Liver (tissue), 9 donors: ENCODE results near the gene CNOT8. TPM values are rescaled to one million over a fixed set of nuclear protein-coding genes. Genes with fewer than 3 reads are reported as not detected.

Experiments used
- DNase-seq: peaks from one replicate; pipeline ENCODE4 v3.0.0-alpha.2; 2017; ENCODE audit warnings: low spot score
- H3K27ac ChIP-seq, 2 donors: one replicate each; pipeline ENCODE4 v1.7.0; 2013; ENCODE audit warnings: inconsistent platforms in 2 of 2, low read length in 2 of 2, control low read depth in 1 of 2, low read depth in 1 of 2, mild to moderate bottlenecking in 1 of 2
- H3K27me3 ChIP-seq, 4 donors: one replicate each; pipeline versions ENCODE4 v1.6.1 to v1.7.0; 2013; ENCODE audit warnings: low read length in 3 of 4, inconsistent platforms in 1 of 4, mild to moderate bottlenecking in 1 of 4, moderate library complexity in 1 of 4; ENCODE audit not compliant: control insufficient read depth in 4 of 4, insufficient read depth in 4 of 4
- H3K36me3 ChIP-seq, 4 donors: one replicate each; pipeline versions ENCODE4 v1.6.1 to v1.7.0; 2013; ENCODE audit warnings: low read length in 3 of 4, mild to moderate bottlenecking in 3 of 4, low read depth in 1 of 4, moderate library complexity in 1 of 4; ENCODE audit not compliant: control insufficient read depth in 4 of 4, insufficient read depth in 3 of 4
- H3K4me1 ChIP-seq, 4 donors: one replicate each; pipeline versions ENCODE4 v1.6.1 to v1.7.0; 2013; ENCODE audit warnings: low read length in 3 of 4, mild to moderate bottlenecking in 3 of 4, moderate library complexity in 1 of 4; ENCODE audit not compliant: control insufficient read depth in 4 of 4, insufficient read depth in 4 of 4
- H3K4me3 ChIP-seq, 3 donors: one replicate each; pipeline versions ENCODE4 v1.6.1 to v1.7.0; 2013; ENCODE audit warnings: low read length in 3 of 3, control low read depth in 1 of 3, low read depth in 1 of 3, mild to moderate bottlenecking in 1 of 3
- H3K9ac ChIP-seq, 2 donors: one replicate each; pipeline ENCODE4 v1.7.0; 2013; ENCODE audit warnings: low read length in 2 of 2, mild to moderate bottlenecking in 2 of 2, moderate library complexity in 2 of 2, control low read depth in 1 of 2, low read depth in 1 of 2
- H3K9me3 ChIP-seq, 4 donors: one replicate each; pipeline versions ENCODE4 v1.6.1 to v1.7.0; 2013; ENCODE audit warnings: low read length in 3 of 4; ENCODE audit not compliant: control insufficient read depth in 4 of 4
- ATF3 ChIP-seq: IDR thresholded peaks from 2 replicates; pipeline ENCODE4 v1.6.1; 2016; ENCODE audit warnings: antibody characterized with exemption
- FOXA1 ChIP-seq: IDR thresholded peaks from 2 replicates; pipeline ENCODE4 v1.6.1; 2016; ENCODE audit warnings: antibody characterized with exemption
- FOXA2 ChIP-seq: IDR thresholded peaks from 2 replicates; pipeline ENCODE4 v1.6.1; 2016; ENCODE audit warnings: antibody characterized with exemption
- HNF4A ChIP-seq, 2 donors: conservative IDR thresholded peaks; 2 replicates each; pipeline ENCODE4 v1.6.1; 2016; ENCODE audit warnings: antibody characterized with exemption in 2 of 2, mild to moderate bottlenecking in 2 of 2
- HNF4G ChIP-seq: IDR thresholded peaks from 2 replicates; pipeline ENCODE4 v1.6.1; 2016; ENCODE audit warnings: antibody characterized with exemption
- NR2F2 ChIP-seq: IDR thresholded peaks from 2 replicates; pipeline ENCODE4 v1.6.1; 2016; ENCODE audit warnings: antibody characterized with exemption
- RAD21 ChIP-seq, 2 donors: IDR thresholded peaks; 2 replicates each; pipeline ENCODE4 v1.6.1; 2016; ENCODE audit warnings: antibody characterized with exemption in 2 of 2, mild to moderate bottlenecking in 2 of 2
- SP1 ChIP-seq: IDR thresholded peaks from 2 replicates; pipeline ENCODE4 v1.6.1; 2018; ENCODE audit warnings: antibody characterized with exemption, mild to moderate bottlenecking
- YY1 ChIP-seq: IDR thresholded peaks from 2 replicates; pipeline ENCODE4 v1.6.1; 2016; ENCODE audit warnings: antibody characterized with exemption, mild to moderate bottlenecking
- WGBS: extraction: QIAGEN DNeasy Blood & Tissue Kit; methylation state at CpG from one replicate; pipeline ENCODE4 v1.1.7; 2013; 5-methylcytosine and 5-hydroxymethylcytosine counted together
- polyA plus RNA-seq, 2 donors: library from polyadenylated mRNA; stranded (reverse) in 1 of 2; unstranded in 1 of 2; fragments of 200-250 nt in 1 of 2; fragments of >200 nt in 1 of 2; fragmentation: Nextera tagmentation in 1 of 2; extraction: Ambion mirVana in 1 of 2; gene quantifications; one replicate each; pipeline versions ENCODE4 v1.2.1 to v1.2.3, GENCODE V29; 2013 to 2015
- total RNA-seq, 2 donors: library from RNA; depleted of rRNA; stranded (reverse); fragments of >200 nt; gene quantifications; one replicate each; pipeline ENCODE4 v1.2.3, GENCODE V29; 2014
- TF ChIP-seq, protein P1 (sequence below): fragments of 150-350 bp; IDR thresholded peaks from 2 replicates; pipeline ENCODE4 v1.5.1; 2017; ENCODE audit warnings: improper control_type of control experiment, low read depth, low read length; ENCODE audit not compliant: missing input control
- TF ChIP-seq, protein P2 (sequence below): IDR thresholded peaks from 2 replicates; pipeline ENCODE4 v1.6.1; 2016; ENCODE audit warnings: antibody characterized with exemption
- TF ChIP-seq, protein P3 (sequence below): IDR thresholded peaks from 2 replicates; pipeline ENCODE4 v1.6.1; 2016; ENCODE audit warnings: antibody characterized with exemption, mild to moderate bottlenecking
- TF ChIP-seq, protein P4 (sequence below): IDR thresholded peaks from 2 replicates; pipeline ENCODE4 v1.6.1; 2016; ENCODE audit warnings: antibody characterized with exemption
- donor health status: healthy.
- donor health status: healthy.
- donor health status: healthy.
- donor health status: healthy.
- donor health status: healthy.

Gene CNOT8
- total and polyA plus RNA-seq, 4 donors: 12.6 to 38.9 (median 20.8) TPM

GRCh38 chr5:154881986-154882385 lies 23.6 kb downstream of the CNOT8 start:
- H3K36me3 ChIP-seq: peaks cover 3 to 28% (median 24%) of the 10 kb centered on the region in 4 donors
- DNase-seq: no peak
- H3K9me3 ChIP-seq: peaks cover 13 to 23% (median 21%) of the 10 kb centered on the region in 4 donors
- H3K4me3 ChIP-seq: no peak overlapping the region
- WGBS: 81% methylated on average over 4 of the region's 4 CpGs
- no peak for TF ChIP-seq HNF4G
- no peak for TF ChIP-seq RAD21 (IDR thresholded peaks at IDR 0.05)
- TF ChIP-seq, protein P1, sequence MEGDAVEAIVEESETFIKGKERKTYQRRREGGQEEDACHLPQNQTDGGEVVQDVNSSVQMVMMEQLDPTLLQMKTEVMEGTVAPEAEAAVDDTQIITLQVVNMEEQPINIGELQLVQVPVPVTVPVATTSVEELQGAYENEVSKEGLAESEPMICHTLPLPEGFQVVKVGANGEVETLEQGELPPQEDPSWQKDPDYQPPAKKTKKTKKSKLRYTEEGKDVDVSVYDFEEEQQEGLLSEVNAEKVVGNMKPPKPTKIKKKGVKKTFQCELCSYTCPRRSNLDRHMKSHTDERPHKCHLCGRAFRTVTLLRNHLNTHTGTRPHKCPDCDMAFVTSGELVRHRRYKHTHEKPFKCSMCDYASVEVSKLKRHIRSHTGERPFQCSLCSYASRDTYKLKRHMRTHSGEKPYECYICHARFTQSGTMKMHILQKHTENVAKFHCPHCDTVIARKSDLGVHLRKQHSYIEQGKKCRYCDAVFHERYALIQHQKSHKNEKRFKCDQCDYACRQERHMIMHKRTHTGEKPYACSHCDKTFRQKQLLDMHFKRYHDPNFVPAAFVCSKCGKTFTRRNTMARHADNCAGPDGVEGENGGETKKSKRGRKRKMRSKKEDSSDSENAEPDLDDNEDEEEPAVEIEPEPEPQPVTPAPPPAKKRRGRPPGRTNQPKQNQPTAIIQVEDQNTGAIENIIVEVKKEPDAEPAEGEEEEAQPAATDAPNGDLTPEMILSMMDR: no peak
- TF ChIP-seq FOXA1: no peak
- no peak for TF ChIP-seq SP1
- TF ChIP-seq NR2F2: no peak
- no peak for TF ChIP-seq FOXA2
- TF ChIP-seq, protein P2, sequence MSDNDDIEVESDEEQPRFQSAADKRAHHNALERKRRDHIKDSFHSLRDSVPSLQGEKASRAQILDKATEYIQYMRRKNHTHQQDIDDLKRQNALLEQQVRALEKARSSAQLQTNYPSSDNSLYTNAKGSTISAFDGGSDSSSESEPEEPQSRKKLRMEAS: no peak
- TF ChIP-seq, protein P3, sequence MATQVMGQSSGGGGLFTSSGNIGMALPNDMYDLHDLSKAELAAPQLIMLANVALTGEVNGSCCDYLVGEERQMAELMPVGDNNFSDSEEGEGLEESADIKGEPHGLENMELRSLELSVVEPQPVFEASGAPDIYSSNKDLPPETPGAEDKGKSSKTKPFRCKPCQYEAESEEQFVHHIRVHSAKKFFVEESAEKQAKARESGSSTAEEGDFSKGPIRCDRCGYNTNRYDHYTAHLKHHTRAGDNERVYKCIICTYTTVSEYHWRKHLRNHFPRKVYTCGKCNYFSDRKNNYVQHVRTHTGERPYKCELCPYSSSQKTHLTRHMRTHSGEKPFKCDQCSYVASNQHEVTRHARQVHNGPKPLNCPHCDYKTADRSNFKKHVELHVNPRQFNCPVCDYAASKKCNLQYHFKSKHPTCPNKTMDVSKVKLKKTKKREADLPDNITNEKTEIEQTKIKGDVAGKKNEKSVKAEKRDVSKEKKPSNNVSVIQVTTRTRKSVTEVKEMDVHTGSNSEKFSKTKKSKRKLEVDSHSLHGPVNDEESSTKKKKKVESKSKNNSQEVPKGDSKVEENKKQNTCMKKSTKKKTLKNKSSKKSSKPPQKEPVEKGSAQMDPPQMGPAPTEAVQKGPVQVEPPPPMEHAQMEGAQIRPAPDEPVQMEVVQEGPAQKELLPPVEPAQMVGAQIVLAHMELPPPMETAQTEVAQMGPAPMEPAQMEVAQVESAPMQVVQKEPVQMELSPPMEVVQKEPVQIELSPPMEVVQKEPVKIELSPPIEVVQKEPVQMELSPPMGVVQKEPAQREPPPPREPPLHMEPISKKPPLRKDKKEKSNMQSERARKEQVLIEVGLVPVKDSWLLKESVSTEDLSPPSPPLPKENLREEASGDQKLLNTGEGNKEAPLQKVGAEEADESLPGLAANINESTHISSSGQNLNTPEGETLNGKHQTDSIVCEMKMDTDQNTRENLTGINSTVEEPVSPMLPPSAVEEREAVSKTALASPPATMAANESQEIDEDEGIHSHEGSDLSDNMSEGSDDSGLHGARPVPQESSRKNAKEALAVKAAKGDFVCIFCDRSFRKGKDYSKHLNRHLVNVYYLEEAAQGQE: no peak
- no peak for TF ChIP-seq ATF3
- no peak for TF ChIP-seq HNF4A (conservative IDR thresholded peaks at IDR 0.05)
- no peak for TF ChIP-seq YY1
- no peak overlapping the region for H3K9ac ChIP-seq
- no peaks in the 10 kb centered on the region for H3K27me3 ChIP-seq
- H3K27ac ChIP-seq: no peak overlapping the region
- no peaks in the 10 kb centered on the region for H3K4me1 ChIP-seq

DNA sequence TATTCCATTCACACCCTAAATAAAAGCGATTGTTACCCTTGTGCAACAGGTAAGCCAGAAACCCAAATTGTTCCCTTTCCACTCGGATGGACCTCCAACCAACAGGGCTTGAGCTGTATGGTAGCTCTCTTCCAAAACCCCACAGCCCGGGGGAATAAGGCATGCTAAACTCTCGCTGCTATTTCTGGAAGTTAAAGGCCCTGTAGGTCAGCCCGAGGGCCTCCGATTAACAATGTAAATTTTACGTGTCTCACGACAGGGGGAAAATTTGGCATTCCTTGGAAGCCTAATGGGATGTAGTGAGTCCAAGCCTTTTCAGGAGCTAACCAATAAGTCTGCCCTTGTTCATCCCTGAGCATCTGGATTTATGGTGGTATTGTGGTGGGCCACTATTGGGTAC lies 26.0 kb downstream of the CNOT8 start:
- H3K9me3 ChIP-seq: peaks cover 8 to 18% (median 18%) of the 10 kb centered on the region in 4 donors
- WGBS: 98% methylated on average over 8 of the region's 8 CpGs
- peaks cover 8 to 45% (median 31%) of the 10 kb centered on the region in 4 donors for H3K36me3 ChIP-seq
- H3K9ac ChIP-seq: no peak overlapping the region
- no peak for TF ChIP-seq ATF3
- TF ChIP-seq, protein P4, sequence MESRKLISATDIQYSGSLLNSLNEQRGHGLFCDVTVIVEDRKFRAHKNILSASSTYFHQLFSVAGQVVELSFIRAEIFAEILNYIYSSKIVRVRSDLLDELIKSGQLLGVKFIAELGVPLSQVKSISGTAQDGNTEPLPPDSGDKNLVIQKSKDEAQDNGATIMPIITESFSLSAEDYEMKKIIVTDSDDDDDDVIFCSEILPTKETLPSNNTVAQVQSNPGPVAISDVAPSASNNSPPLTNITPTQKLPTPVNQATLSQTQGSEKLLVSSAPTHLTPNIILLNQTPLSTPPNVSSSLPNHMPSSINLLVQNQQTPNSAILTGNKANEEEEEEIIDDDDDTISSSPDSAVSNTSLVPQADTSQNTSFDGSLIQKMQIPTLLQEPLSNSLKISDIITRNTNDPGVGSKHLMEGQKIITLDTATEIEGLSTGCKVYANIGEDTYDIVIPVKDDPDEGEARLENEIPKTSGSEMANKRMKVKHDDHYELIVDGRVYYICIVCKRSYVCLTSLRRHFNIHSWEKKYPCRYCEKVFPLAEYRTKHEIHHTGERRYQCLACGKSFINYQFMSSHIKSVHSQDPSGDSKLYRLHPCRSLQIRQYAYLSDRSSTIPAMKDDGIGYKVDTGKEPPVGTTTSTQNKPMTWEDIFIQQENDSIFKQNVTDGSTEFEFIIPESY: no peak
- TF ChIP-seq, protein P3: no peak
- no peak overlapping the region for H3K4me3 ChIP-seq
- H3K27ac ChIP-seq: no peak overlapping the region
- H3K4me1 ChIP-seq: no peaks in the 10 kb centered on the region
- no peak for DNase-seq
- H3K27me3 ChIP-seq: no peaks in the 10 kb centered on the region
